ENCODE data around the gene PDE4D. TPM values are rescaled to one million over a fixed set of nuclear protein-coding genes. Genes with fewer than 3 reads are reported as not detected.

The PDE4D gene
- total RNA-seq, 1 donor from 2014 or later, result 2.3 TPM

- Mint-ChIP-seq H3K9me3 (no peaks in the 10 kb centered on the region), H3K36me3 (no peaks in the 10 kb centered on the region), H3K27ac (no peak overlapping the region), H3K4me1 (peaks cover 38% of the 10 kb centered on the region), H3K4me3 (no peak overlapping the region), H3K27me3 (ENCODE audit: insufficient read depth, low read depth) (no peaks in the 10 kb centered on the region)
- Histone ChIP-seq H2AFZ (replicated peaks) (no peak overlapping the region), H3K27ac (no peak overlapping the region), H3K4me3 (no peak overlapping the region), H3F3A (ENCODE audit: low read depth) (no peaks in the 10 kb centered on the region), H3K9me3 (ENCODE audit: low read depth) (no peaks in the 10 kb centered on the region), H3K4me1 (peaks cover 7% of the 10 kb centered on the region), H4K20me1 (ENCODE audit: low read depth) (no peaks in the 10 kb centered on the region), H3K9ac (no peak overlapping the region), H3K4me2 (no peak overlapping the region), H3K79me2 (ENCODE audit: low read depth) (no peaks in the 10 kb centered on the region), H3K27me3 (no peaks in the 10 kb centered on the region), H3K36me3 (no peaks in the 10 kb centered on the region)
- no peak for DNase-seq (ENCODE audit: low spot score)
- TF ChIP-seq, protein P1, sequence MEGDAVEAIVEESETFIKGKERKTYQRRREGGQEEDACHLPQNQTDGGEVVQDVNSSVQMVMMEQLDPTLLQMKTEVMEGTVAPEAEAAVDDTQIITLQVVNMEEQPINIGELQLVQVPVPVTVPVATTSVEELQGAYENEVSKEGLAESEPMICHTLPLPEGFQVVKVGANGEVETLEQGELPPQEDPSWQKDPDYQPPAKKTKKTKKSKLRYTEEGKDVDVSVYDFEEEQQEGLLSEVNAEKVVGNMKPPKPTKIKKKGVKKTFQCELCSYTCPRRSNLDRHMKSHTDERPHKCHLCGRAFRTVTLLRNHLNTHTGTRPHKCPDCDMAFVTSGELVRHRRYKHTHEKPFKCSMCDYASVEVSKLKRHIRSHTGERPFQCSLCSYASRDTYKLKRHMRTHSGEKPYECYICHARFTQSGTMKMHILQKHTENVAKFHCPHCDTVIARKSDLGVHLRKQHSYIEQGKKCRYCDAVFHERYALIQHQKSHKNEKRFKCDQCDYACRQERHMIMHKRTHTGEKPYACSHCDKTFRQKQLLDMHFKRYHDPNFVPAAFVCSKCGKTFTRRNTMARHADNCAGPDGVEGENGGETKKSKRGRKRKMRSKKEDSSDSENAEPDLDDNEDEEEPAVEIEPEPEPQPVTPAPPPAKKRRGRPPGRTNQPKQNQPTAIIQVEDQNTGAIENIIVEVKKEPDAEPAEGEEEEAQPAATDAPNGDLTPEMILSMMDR (IDR thresholded peaks at IDR 0.05), result no peak
- no peak for TF ChIP-seq EZH2 (IDR thresholded peaks at IDR 0.05)
- TF ChIP-seq EZH2phosphoT487 (IDR thresholded peaks at IDR 0.05), result no peak
These were observed 354.8 kb downstream of the PDE4D start for GRCh38 chr5:59538750-59539121.

DNA sequence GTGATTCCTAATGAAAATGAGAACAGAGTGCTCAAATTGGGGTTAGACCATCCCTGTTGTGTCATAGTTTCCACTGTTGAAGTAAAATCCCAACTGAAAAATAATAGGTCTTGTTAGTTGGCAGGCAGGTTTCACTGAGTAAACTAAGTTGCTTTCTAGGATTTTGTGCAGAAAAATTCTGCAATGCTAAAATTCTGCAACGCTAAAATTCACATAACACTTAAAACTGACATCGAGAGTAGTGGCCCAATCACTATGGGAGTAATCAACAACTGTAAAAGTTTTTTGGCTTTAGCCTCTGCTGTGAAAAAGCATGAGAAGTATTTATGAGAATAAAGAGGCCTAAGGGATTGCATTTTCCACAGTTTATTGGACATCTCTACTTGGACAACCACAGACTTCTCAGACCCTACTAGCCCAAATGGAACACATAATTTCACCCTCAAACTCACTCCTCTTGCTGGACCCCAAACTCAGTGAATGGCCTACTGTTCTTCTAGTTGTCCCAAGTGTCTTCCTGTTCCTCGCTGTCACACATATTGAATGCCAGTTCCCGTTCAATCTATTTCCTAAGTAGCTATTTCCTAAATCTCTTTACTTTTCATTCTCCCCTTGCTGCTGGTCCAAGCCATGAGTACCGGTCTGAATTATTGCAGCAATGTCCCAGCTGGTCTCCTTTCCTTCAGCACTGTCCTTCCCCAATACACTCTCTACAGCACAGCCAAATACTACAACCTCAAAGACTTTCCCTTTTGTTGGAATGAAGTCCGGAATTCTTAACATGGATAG is 355.4 kb downstream of the PDE4D start:
- no peaks in the 10 kb centered on the region for H3F3A ChIP-seq (ENCODE audit: low read depth)
- no peak overlapping the region for H3K4me3 Mint-ChIP-seq
- H3K4me1 ChIP-seq, result peaks cover under 1% of the 10 kb centered on the region
- H3K36me3 ChIP-seq, result no peaks in the 10 kb centered on the region
- H3K27ac Mint-ChIP-seq, result no peak overlapping the region
- H3K27me3 ChIP-seq, result no peaks in the 10 kb centered on the region
- no peak overlapping the region for H3K4me2 ChIP-seq
- no peaks in the 10 kb centered on the region for H3K36me3 Mint-ChIP-seq
- H3K9ac ChIP-seq, result no peak overlapping the region
- H3K9me3 ChIP-seq (ENCODE audit: low read depth), result no peaks in the 10 kb centered on the region
- no peaks in the 10 kb centered on the region for H4K20me1 ChIP-seq (ENCODE audit: low read depth)
- H3K4me1 Mint-ChIP-seq, result peaks cover 32% of the 10 kb centered on the region
- TF ChIP-seq EZH2 (IDR thresholded peaks at IDR 0.05) (no peak), EZH2phosphoT487 (IDR thresholded peaks at IDR 0.05) (no peak)
- TF ChIP-seq, protein P1 (IDR thresholded peaks at IDR 0.05), result no peak
- no peak overlapping the region for H2AFZ ChIP-seq (replicated peaks)
- H3K27ac ChIP-seq, result no peak overlapping the region
- no peaks in the 10 kb centered on the region for H3K79me2 ChIP-seq (ENCODE audit: low read depth)
- no peaks in the 10 kb centered on the region for H3K27me3 Mint-ChIP-seq (ENCODE audit: insufficient read depth, low read depth)
- DNase-seq (ENCODE audit: low spot score), result no peak
- H3K4me3 ChIP-seq, result no peak overlapping the region
- H3K9me3 Mint-ChIP-seq, result no peaks in the 10 kb centered on the region

DNA sequence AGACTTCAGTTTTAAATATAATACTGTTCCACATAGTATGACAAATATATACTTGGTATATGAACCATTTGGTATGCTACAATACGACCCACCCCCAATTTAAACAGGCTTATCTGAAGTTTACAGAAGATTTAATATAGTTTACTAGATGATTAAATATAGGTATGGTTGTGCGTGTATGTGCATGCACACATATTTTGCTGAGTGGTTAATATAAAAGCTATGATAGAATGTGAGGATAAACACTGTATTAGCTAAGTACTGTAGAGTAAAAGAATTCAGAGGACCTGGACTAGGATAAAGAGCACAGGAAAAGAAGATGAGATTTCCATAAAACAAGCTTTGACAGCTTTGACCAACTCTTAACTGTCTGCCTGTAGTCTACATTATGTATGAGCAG is 356.7 kb downstream of the PDE4D start:
- Histone ChIP-seq H3K9ac (no peak overlapping the region), H3K36me3 (no peaks in the 10 kb centered on the region), H3K4me2 (no peak overlapping the region), H3K9me3 (ENCODE audit: low read depth) (no peaks in the 10 kb centered on the region), H3K27me3 (no peaks in the 10 kb centered on the region), H3K4me3 (no peak overlapping the region), H3K79me2 (ENCODE audit: low read depth) (no peaks in the 10 kb centered on the region), H4K20me1 (ENCODE audit: low read depth) (no peaks in the 10 kb centered on the region), H3F3A (ENCODE audit: low read depth) (no peaks in the 10 kb centered on the region), H2AFZ (replicated peaks) (no peak overlapping the region), H3K4me1 (no peaks in the 10 kb centered on the region), H3K27ac (no peak overlapping the region)
- no peak overlapping the region for H3K27ac Mint-ChIP-seq
- H3K36me3 Mint-ChIP-seq, result no peaks in the 10 kb centered on the region
- H3K27me3 Mint-ChIP-seq (ENCODE audit: insufficient read depth, low read depth), result no peaks in the 10 kb centered on the region
- no peak for DNase-seq (ENCODE audit: low spot score)
- peaks cover 21% of the 10 kb centered on the region for H3K4me1 Mint-ChIP-seq
- H3K9me3 Mint-ChIP-seq, result no peaks in the 10 kb centered on the region
- no peak overlapping the region for H3K4me3 Mint-ChIP-seq
- TF ChIP-seq EZH2 (IDR thresholded peaks at IDR 0.05) (no peak), EZH2phosphoT487 (IDR thresholded peaks at IDR 0.05) (no peak)
- TF ChIP-seq, protein P1 (IDR thresholded peaks at IDR 0.05), result no peak

Measured in neural progenitor cell (in vitro differentiated cells).